ENCODE data around the gene EFR3B. TPM values are rescaled to one million over a fixed set of nuclear protein-coding genes. Genes with fewer than 3 reads are reported as not detected.

Gene EFR3B
- total RNA-seq, 1 experiment from 2014 or later: 8.9 TPM

DNA sequence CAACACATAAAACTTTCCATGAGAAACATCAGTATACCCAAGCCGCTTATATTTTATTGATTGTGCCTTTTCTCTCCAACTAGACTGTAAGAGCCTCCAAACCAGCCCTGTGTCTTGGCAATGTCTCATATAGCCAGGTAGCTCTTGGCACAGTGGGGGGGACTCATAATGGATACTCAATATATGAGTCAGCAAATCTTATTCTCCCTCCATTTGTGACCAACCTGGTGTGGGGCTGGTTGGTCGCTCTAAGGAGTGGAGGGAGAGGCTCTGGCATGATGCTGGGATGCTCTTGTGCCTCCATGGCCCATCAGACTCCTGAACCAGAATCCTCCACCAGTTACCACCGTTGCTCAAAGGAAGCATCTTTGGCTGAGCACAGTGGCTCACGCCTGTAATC, 32.0 kb downstream of the EFR3B start:
- DNase-seq (ENCODE audit: low spot score): no peak
- POLR2A ChIA-PET: no interaction called here
- ATAC-seq: no peak
- H3K9me3 Mint-ChIP-seq: peaks cover 6% of the 10 kb centered on the region; the same call in 1 of the 2 replicates
- H3K4me3 Mint-ChIP-seq: no peak overlapping the region
- peaks cover 2% of the 10 kb centered on the region for H3K36me3 Mint-ChIP-seq
- H3K27ac Mint-ChIP-seq: no peak overlapping the region
- H3K4me1 Mint-ChIP-seq: peaks cover 11% of the 10 kb centered on the region
- no peaks in the 10 kb centered on the region for H3K27me3 Mint-ChIP-seq (ENCODE audit: low read depth)
- TF ChIP-seq CREB1 (CRISPR knock-in tag; IDR thresholded peaks at IDR 0.05) (no peak), ZNF317 (CRISPR knock-in tag; IDR thresholded peaks at IDR 0.05; ENCODE audit: borderline replicate concordance, low read depth) (no peak), NR2C2 (CRISPR knock-in tag; IDR thresholded peaks at IDR 0.05) (no peak)
- TF ChIP-seq, protein P1, sequence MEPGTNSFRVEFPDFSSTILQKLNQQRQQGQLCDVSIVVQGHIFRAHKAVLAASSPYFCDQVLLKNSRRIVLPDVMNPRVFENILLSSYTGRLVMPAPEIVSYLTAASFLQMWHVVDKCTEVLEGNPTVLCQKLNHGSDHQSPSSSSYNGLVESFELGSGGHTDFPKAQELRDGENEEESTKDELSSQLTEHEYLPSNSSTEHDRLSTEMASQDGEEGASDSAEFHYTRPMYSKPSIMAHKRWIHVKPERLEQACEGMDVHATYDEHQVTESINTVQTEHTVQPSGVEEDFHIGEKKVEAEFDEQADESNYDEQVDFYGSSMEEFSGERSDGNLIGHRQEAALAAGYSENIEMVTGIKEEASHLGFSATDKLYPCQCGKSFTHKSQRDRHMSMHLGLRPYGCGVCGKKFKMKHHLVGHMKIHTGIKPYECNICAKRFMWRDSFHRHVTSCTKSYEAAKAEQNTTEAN (CRISPR knock-in tag; IDR thresholded peaks at IDR 0.05): no peak
- TF ChIP-seq, protein P2, sequence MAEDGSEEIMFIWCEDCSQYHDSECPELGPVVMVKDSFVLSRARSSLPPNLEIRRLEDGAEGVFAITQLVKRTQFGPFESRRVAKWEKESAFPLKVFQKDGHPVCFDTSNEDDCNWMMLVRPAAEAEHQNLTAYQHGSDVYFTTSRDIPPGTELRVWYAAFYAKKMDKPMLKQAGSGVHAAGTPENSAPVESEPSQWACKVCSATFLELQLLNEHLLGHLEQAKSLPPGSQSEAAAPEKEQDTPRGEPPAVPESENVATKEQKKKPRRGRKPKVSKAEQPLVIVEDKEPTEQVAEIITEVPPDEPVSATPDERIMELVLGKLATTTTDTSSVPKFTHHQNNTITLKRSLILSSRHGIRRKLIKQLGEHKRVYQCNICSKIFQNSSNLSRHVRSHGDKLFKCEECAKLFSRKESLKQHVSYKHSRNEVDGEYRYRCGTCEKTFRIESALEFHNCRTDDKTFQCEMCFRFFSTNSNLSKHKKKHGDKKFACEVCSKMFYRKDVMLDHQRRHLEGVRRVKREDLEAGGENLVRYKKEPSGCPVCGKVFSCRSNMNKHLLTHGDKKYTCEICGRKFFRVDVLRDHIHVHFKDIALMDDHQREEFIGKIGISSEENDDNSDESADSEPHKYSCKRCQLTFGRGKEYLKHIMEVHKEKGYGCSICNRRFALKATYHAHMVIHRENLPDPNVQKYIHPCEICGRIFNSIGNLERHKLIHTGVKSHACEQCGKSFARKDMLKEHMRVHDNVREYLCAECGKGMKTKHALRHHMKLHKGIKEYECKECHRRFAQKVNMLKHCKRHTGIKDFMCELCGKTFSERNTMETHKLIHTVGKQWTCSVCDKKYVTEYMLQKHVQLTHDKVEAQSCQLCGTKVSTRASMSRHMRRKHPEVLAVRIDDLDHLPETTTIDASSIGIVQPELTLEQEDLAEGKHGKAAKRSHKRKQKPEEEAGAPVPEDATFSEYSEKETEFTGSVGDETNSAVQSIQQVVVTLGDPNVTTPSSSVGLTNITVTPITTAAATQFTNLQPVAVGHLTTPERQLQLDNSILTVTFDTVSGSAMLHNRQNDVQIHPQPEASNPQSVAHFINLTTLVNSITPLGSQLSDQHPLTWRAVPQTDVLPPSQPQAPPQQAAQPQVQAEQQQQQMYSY (CRISPR knock-in tag; IDR thresholded peaks at IDR 0.05): no peak
- TF ChIP-seq, protein P3, sequence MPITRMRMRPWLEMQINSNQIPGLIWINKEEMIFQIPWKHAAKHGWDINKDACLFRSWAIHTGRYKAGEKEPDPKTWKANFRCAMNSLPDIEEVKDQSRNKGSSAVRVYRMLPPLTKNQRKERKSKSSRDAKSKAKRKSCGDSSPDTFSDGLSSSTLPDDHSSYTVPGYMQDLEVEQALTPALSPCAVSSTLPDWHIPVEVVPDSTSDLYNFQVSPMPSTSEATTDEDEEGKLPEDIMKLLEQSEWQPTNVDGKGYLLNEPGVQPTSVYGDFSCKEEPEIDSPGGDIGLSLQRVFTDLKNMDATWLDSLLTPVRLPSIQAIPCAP (CRISPR knock-in tag; IDR thresholded peaks at IDR 0.05): no peak
- TF ChIP-seq, protein P4, sequence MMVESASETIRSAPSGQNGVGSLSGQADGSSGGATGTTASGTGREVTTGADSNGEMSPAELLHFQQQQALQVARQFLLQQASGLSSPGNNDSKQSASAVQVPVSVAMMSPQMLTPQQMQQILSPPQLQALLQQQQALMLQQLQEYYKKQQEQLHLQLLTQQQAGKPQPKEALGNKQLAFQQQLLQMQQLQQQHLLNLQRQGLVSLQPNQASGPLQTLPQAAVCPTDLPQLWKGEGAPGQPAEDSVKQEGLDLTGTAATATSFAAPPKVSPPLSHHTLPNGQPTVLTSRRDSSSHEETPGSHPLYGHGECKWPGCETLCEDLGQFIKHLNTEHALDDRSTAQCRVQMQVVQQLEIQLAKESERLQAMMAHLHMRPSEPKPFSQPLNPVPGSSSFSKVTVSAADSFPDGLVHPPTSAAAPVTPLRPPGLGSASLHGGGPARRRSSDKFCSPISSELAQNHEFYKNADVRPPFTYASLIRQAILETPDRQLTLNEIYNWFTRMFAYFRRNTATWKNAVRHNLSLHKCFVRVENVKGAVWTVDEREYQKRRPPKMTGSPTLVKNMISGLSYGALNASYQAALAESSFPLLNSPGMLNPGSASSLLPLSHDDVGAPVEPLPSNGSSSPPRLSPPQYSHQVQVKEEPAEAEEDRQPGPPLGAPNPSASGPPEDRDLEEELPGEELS (CRISPR knock-in tag; IDR thresholded peaks at IDR 0.05): no peak
- TF ChIP-seq, protein P5, sequence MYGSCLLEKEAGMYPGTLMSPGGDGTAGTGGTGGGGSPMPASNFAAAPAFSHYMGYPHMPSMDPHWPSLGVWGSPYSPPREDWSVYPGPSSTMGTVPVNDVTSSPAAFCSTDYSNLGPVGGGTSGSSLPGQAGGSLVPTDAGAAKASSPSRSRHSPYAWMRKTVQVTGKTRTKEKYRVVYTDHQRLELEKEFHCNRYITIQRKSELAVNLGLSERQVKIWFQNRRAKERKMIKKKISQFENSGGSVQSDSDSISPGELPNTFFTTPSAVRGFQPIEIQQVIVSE (CRISPR knock-in tag; IDR thresholded peaks at IDR 0.05; ENCODE audit: borderline replicate concordance): no peak
- CTCF ChIA-PET: interaction anchor here (1.3 kb wide), 1 partner anchor 32 kb away, joined by 4 read pairs; the partner anchor contains the start of gene EFR3B

DNA sequence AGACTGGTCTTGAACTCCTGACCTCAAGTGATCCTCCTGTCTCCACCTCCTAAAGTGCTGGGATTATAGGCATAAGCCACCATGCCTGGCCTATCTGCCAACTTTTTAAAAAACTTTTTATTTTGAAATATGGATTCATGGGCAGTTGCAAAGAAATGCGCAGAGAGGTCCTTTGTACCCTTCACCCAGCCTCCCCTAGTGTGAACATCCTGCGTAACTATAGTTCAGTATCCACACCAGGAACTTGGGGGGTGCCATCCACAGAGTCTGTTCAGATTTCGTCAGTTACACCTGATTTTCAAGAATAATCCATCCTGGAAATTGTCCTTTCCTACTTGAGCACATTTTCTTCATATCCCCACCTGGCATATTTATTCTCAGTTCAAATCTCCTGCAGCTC, 33.0 kb downstream of the EFR3B start:
- no peak overlapping the region for H3K27ac Mint-ChIP-seq
- TF ChIP-seq SP1 (CRISPR knock-in tag; conservative IDR thresholded peaks at IDR 0.05): no peak
- TF ChIP-seq, protein P6, sequence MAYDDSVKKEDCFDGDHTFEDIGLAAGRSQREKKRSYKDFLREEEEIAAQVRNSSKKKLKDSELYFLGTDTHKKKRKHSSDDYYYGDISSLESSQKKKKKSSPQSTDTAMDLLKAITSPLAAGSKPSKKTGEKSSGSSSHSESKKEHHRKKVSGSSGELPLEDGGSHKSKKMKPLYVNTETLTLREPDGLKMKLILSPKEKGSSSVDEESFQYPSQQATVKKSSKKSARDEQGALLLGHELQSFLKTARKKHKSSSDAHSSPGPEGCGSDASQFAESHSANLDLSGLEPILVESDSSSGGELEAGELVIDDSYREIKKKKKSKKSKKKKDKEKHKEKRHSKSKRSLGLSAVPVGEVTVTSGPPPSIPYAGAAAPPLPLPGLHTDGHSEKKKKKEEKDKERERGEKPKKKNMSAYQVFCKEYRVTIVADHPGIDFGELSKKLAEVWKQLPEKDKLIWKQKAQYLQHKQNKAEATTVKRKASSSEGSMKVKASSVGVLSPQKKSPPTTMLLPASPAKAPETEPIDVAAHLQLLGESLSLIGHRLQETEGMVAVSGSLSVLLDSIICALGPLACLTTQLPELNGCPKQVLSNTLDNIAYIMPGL (CRISPR knock-in tag; IDR thresholded peaks at IDR 0.05): no peak
- no peak for TF ChIP-seq ZNF396 (CRISPR knock-in tag; IDR thresholded peaks at IDR 0.05; ENCODE audit: borderline replicate concordance)
- TF ChIP-seq ATF1 (CRISPR knock-in tag; IDR thresholded peaks at IDR 0.05): no peak
- no peak for TF ChIP-seq EMX1 (CRISPR knock-in tag; IDR thresholded peaks at IDR 0.05)
- no peak for TF ChIP-seq NFE2L1 (CRISPR knock-in tag; IDR thresholded peaks at IDR 0.05)
- no peak for TF ChIP-seq PRRX2 (CRISPR knock-in tag; IDR thresholded peaks at IDR 0.05)
- TF ChIP-seq, protein P7, sequence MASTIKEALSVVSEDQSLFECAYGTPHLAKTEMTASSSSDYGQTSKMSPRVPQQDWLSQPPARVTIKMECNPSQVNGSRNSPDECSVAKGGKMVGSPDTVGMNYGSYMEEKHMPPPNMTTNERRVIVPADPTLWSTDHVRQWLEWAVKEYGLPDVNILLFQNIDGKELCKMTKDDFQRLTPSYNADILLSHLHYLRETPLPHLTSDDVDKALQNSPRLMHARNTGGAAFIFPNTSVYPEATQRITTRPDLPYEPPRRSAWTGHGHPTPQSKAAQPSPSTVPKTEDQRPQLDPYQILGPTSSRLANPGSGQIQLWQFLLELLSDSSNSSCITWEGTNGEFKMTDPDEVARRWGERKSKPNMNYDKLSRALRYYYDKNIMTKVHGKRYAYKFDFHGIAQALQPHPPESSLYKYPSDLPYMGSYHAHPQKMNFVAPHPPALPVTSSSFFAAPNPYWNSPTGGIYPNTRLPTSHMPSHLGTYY (CRISPR knock-in tag; IDR thresholded peaks at IDR 0.05): no peak
- TF ChIP-seq ZNF219 (CRISPR knock-in tag; IDR thresholded peaks at IDR 0.05; ENCODE audit: borderline replicate concordance): no peak
- no peak for TF ChIP-seq NR3C1 (CRISPR knock-in tag; conservative IDR thresholded peaks at IDR 0.05; ENCODE audit: low read depth)
- POLR2A ChIA-PET: no interaction called here
- H3K9me3 Mint-ChIP-seq: peaks cover 6% of the 10 kb centered on the region; the same call in 1 of the 2 replicates
- H3K4me1 Mint-ChIP-seq: peaks cover 11% of the 10 kb centered on the region
- H3K36me3 Mint-ChIP-seq: peaks cover 2% of the 10 kb centered on the region
- no peaks in the 10 kb centered on the region for H3K27me3 Mint-ChIP-seq (ENCODE audit: low read depth)
- ATAC-seq: no peak
- CTCF ChIA-PET: no interaction called here
- no peak for DNase-seq (ENCODE audit: low spot score)
- H3K4me3 Mint-ChIP-seq: no peak overlapping the region

Data from WTC11 (cell line).